ENCODE measurements around the gene DEPP1. TPM values are rescaled to one million over a fixed set of nuclear protein-coding genes. Genes with fewer than 3 reads are reported as not detected.

The DEPP1 gene
- total and polyA plus RNA-seq, 10 of the 15 experiments (the other 5 are each of a cell fraction or from before 2014, with no cell fraction given) = 1.7 to 12.1 (median 7.3) TPM

DNA sequence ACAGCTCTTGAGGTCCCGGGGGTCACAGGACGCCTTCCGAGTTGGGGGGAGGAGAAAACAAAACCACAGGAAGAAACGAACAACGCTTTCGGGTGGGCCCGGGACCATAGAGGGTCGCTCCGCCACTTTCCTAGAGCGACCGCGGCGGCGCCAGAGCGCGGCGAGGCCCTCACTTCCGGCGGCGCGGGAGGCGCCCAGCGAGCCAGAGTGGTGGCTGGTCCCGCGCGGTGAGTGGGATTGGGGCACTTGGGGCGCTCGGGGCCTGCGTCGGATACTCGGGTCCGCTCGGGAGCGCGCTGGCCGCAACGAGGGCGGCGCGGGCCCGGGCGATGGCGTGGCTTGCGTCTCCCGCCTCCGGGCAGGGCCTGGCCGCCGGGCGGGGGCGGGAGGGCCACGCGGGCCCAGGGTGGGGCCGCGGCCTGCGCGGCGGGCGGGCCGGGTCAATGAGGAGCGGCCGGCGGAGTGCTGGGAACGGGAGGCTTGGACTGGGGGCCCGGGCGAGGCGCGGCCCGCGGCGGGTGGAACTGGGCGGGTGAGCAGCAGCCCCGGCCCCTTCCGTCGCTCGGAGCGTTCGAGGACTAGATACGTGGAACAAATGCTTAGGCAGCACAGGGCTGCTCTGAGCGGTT is 22.3 kb upstream of the DEPP1 start, which contains the start of gene ZNF22 (continued):
- TF ChIP-seq HCFC1 (IDR thresholded peaks at IDR 0.05; ENCODE audit: low read length) (peak; percentile 50), HDGF (IDR thresholded peaks at IDR 0.05) (no peak), STAT3 (IDR thresholded peaks at IDR 0.05; ENCODE audit: low read depth, low read length) (no peak), TBL1XR1 (IDR thresholded peaks at IDR 0.05; ENCODE audit: low read depth, low read length) (no peak), POLR2AphosphoS2 (IDR thresholded peaks at IDR 0.05; ENCODE audit: low read depth, low read length) (no peak), SUZ12 (IDR thresholded peaks at IDR 0.05; ENCODE audit: unreplicated experiment) (no peak), JUND (IDR thresholded peaks at IDR 0.05; ENCODE audit: low read depth, low read length) (no peak), HDAC6 (IDR thresholded peaks at IDR 0.05; ENCODE audit: unreplicated experiment) (no peak), NRF1 (conservative IDR thresholded peaks at IDR 0.05; ENCODE audit: low read depth, low read length) (no peak), YBX1 (IDR thresholded peaks at IDR 0.05) (no peak), POLR2AphosphoS5 (IDR thresholded peaks at IDR 0.05; ENCODE audit: low read length) (peak; percentile 72; the same call in 1 of the 2 replicates), ESRRA (IDR thresholded peaks at IDR 0.05; ENCODE audit: low read length) (no peak), ZBED1 (IDR thresholded peaks at IDR 0.05; ENCODE audit: borderline replicate concordance) (no peak), SIN3A (IDR thresholded peaks at IDR 0.05; ENCODE audit: low read depth, low read length) (no peak), ZSCAN29 (IDR thresholded peaks at IDR 0.05) (peak; percentile 63; the same call in 1 of the 2 replicates)
- TF ChIP-seq, protein P1, sequence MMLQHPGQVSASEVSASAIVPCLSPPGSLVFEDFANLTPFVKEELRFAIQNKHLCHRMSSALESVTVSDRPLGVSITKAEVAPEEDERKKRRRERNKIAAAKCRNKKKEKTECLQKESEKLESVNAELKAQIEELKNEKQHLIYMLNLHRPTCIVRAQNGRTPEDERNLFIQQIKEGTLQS (IDR thresholded peaks at IDR 0.05; ENCODE audit: borderline replicate concordance, extremely low read depth, low read depth, low read length) = no peak
- TF ChIP-seq, protein P2, sequence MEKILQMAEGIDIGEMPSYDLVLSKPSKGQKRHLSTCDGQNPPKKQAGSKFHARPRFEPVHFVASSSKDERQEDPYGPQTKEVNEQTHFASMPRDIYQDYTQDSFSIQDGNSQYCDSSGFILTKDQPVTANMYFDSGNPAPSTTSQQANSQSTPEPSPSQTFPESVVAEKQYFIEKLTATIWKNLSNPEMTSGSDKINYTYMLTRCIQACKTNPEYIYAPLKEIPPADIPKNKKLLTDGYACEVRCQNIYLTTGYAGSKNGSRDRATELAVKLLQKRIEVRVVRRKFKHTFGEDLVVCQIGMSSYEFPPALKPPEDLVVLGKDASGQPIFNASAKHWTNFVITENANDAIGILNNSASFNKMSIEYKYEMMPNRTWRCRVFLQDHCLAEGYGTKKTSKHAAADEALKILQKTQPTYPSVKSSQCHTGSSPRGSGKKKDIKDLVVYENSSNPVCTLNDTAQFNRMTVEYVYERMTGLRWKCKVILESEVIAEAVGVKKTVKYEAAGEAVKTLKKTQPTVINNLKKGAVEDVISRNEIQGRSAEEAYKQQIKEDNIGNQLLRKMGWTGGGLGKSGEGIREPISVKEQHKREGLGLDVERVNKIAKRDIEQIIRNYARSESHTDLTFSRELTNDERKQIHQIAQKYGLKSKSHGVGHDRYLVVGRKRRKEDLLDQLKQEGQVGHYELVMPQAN (conservative IDR thresholded peaks at IDR 0.05) = peak; percentile 67; the same call in 1 of the 2 replicates
- TF ChIP-seq, protein P3, sequence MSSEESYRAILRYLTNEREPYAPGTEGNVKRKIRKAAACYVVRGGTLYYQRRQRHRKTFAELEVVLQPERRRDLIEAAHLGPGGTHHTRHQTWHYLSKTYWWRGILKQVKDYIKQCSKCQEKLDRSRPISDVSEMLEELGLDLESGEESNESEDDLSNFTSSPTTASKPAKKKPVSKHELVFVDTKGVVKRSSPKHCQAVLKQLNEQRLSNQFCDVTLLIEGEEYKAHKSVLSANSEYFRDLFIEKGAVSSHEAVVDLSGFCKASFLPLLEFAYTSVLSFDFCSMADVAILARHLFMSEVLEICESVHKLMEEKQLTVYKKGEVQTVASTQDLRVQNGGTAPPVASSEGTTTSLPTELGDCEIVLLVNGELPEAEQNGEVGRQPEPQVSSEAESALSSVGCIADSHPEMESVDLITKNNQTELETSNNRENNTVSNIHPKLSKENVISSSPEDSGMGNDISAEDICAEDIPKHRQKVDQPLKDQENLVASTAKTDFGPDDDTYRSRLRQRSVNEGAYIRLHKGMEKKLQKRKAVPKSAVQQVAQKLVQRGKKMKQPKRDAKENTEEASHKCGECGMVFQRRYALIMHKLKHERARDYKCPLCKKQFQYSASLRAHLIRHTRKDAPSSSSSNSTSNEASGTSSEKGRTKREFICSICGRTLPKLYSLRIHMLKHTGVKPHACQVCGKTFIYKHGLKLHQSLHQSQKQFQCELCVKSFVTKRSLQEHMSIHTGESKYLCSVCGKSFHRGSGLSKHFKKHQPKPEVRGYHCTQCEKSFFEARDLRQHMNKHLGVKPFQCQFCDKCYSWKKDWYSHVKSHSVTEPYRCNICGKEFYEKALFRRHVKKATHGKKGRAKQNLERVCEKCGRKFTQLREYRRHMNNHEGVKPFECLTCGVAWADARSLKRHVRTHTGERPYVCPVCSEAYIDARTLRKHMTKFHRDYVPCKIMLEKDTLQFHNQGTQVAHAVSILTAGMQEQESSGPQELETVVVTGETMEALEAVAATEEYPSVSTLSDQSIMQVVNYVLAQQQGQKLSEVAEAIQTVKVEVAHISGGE (CRISPR knock-in tag; IDR thresholded peaks at IDR 0.05) = no peak
- TF ChIP-seq, protein P4, sequence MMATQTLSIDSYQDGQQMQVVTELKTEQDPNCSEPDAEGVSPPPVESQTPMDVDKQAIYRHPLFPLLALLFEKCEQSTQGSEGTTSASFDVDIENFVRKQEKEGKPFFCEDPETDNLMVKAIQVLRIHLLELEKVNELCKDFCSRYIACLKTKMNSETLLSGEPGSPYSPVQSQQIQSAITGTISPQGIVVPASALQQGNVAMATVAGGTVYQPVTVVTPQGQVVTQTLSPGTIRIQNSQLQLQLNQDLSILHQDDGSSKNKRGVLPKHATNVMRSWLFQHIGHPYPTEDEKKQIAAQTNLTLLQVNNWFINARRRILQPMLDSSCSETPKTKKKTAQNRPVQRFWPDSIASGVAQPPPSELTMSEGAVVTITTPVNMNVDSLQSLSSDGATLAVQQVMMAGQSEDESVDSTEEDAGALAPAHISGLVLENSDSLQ (IDR thresholded peaks at IDR 0.05) = no peak
- TF ChIP-seq, protein P5, sequence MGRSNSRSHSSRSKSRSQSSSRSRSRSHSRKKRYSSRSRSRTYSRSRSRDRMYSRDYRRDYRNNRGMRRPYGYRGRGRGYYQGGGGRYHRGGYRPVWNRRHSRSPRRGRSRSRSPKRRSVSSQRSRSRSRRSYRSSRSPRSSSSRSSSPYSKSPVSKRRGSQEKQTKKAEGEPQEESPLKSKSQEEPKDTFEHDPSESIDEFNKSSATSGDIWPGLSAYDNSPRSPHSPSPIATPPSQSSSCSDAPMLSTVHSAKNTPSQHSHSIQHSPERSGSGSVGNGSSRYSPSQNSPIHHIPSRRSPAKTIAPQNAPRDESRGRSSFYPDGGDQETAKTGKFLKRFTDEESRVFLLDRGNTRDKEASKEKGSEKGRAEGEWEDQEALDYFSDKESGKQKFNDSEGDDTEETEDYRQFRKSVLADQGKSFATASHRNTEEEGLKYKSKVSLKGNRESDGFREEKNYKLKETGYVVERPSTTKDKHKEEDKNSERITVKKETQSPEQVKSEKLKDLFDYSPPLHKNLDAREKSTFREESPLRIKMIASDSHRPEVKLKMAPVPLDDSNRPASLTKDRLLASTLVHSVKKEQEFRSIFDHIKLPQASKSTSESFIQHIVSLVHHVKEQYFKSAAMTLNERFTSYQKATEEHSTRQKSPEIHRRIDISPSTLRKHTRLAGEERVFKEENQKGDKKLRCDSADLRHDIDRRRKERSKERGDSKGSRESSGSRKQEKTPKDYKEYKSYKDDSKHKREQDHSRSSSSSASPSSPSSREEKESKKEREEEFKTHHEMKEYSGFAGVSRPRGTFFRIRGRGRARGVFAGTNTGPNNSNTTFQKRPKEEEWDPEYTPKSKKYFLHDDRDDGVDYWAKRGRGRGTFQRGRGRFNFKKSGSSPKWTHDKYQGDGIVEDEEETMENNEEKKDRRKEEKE (IDR thresholded peaks at IDR 0.05) = no peak
